GM04503 (cell line): ENCODE results near the gene TBC1D2B.
A peak's percentile ranks its signal among the peaks of the same experiment; 100 is the strongest.

ENCODE experiments used
- DNase-seq: peaks from one replicate; pipeline ENCODE4 v3.0.0-alpha.2; 2012; ENCODE audit warnings: low read depth

TBC1D2B gene

DNA sequence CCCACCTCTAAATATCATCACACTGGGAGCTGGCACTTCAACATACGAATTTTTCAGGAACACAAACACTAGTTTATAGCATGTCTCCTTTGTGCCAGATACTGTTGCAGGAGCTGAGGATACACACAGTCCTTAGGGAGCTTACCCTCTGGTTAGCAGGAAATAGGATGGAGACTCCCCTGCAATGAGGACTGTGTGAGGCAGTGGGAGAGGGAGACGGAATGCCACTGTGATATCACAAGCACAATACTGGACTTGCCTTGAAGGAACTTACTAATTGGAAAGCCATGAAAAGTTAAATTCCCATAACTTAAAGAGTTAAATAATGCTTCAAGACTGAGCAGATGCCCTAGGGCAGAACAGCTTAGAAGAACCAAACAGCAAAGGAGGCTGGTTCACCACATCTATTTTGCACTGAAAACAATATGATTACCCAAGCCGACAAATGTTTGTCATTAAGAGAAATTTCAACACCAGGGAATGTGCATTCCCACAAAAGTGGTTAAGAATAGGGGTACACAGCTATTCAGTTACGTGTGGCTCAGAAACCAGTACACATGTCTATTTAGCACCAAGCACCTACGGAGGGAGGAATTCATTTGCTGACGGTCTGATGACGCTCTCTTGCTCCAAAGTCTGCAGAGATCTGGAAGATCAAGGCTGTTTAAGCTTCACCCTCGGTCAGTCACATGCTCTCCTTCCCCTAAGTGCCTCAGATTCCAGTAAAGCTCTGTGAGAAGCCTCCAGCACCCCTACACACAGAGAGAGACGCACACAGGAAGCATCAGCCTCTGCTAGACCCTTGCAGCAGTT lies 5.2 kb downstream of the TBC1D2B start:
- peak; percentile 88 for DNase-seq

DNA sequence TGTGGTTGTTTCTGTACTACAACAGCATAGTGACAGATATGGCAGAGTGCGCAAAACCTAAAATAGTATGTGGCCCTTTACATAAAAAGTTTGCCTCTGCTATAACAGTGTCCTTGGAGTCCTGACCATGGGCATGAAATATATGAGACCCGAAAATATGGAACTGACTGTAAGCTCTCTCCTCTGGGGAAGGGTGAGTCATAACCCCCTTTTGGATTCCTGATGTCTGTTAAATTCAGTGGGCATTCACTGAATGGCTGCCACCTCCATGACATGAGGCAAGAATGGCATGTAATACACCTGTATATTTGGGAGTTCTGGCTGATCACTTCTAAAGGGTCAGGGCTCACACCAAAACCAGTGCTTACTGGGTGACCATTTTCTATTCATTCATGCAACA lies 6.1 kb downstream of the TBC1D2B start:
- no peak for DNase-seq

DNA sequence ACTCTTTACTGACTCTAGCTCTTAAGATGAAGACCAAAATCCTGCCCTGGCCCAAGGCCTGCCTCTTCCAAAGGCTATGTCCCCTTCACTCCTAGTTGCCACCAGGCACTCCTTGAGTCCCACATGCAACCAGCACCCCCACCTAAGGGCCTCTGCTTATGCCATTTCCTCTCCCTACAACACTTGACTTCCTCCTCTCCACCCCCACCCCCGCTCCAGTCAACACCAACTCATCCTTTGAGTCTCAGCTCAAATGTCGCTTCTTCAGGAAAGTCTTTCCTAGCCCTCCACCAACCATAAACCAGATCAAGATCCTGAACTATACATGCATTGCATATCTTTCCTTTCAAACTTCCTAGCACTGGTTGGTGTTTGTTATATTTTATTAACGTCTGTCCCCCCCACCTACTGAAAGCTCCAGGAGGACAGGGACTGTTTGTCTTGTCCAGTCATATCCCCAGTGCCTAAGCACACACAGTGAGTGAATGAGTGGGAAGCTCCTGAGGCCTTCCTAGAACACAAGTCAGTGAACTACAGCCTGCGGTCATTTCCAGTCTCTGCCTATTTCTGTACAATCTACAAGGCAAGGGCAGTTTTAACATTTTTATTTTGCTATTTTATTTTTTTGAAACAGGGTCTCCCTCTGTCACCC lies 7.3 kb downstream of the TBC1D2B start:
- DNase-seq, result no peak

DNA sequence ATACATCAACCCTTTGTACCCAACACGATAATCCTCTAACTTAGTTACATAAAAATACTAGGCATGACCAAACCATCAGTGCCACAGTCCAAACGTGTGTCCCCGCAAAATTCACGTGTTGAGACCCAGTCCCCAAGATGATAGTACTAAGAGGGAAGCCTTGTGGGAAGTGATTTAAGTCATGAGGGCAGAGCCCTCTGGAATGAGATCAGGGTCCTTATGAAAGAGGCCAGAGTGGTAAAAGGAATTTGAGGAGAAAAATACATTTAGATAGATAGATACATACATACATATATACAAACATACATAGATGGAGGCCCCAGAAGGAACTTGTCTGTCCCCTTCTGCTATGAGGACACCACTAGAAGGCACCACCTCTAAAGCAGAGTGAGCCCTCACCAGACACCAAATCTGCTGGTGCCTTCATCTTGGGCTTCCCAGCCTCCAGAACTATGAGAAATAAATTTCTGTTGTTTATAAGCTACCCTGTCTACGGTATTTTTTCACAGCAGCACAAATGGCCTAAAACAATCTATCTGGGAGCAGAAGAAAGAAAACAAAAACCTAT lies 8.0 kb downstream of the TBC1D2B start:
- DNase-seq, result no peak

DNA sequence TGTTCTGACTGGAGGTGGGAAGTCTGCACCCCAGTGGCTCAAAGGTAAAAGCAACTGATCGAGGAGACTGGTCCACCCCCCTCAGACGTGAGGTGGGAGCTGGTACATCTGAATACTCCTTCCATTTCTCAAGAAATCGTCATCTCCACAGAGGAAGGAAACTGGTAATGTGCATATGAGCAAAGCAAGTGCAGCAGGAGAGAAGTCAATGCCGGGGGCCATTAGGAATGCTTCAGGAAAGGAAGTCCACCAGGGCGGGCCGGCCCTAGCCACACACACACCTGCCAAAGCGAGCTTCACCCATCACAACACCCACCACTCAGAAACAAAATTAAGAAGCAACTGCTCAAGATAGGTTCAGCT lies 8.5 kb downstream of the TBC1D2B start:
- no peak for DNase-seq

DNA sequence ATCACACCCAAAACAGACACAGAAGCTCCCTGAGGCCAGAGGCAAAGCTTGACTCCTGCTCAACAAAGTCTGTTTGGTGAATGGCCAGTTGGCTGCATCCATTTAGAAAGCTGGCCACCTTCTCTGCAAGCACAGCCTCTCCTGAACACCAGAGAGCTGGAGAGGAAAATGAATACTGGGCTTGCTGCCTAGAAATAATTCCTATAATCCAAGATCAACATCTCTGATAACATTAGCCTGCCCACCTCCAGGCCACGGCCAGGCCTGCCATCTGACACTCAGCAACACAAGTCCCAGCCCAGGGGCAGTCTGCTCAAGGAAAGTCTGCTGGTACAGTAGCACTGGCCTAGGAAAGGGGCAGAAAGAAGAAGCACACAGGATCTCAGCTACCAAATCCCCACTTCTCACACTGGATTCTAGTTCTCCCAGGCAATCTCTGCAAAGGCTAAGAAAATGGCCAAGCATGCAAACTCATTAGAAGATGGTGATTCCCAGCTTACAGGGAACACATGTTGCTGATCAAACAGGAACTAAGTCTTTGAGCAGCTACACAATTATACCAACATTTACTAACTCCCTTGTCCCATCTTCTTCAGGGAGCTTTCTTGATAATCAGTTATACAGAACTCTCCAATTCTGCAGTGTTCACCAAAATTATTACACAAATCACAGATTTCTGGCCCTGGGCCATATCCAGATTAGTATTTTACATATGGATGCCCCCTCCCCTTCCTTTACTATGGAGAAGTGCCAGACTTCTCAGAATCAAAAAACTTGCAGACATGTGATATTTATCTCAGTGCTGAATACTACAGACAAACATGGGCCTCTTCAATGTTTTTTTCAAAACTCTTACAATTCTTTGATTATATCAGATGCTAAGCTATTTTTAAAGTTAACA lies 9.9 kb downstream of the TBC1D2B start:
- no peak for DNase-seq

DNA sequence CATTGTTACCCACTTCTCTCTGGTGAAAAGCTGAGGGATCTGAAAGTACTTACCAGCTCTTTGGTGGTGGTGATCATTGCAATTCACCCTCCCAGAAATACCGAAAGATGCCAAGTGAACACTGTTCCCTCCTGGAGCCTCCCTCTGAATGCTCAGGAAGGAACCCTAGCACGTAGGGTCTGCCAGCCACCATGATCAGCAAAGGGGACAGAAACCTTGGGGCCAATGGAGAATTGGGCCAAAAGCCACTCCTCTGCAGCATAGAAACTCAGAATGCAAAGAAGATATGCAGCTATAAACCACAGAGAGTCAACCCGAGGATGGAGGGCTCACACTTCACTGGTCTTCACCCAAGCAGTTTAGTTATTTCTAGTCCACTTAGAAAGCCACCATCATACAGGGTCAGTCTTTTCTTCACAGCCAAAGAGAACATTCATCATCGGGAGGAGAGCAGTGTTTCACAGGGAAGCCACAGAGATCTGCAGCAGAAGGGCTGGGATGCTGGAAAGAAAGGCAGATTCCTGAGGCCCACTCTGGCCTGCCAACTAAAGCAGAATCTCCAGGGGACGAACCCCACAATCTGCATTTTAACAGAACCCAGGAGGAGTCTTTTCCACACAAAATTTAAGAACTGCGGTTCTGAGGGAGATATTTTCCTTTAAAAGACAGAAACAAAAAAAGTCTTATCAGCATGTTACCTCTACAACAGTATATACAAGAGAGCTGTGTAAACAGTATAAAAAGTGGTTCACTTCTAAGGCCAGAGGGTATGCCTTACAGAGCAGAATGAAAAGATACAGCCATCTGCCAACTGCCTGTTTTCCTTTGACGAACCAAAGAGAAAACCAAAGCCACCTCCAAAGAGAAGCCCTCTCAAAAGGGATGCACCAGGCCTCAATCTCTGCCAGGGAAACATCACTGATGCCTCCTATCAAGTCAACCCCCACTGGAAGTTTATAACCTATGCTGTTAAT lies 11.3 kb downstream of the TBC1D2B start:
- no peak for DNase-seq

DNA sequence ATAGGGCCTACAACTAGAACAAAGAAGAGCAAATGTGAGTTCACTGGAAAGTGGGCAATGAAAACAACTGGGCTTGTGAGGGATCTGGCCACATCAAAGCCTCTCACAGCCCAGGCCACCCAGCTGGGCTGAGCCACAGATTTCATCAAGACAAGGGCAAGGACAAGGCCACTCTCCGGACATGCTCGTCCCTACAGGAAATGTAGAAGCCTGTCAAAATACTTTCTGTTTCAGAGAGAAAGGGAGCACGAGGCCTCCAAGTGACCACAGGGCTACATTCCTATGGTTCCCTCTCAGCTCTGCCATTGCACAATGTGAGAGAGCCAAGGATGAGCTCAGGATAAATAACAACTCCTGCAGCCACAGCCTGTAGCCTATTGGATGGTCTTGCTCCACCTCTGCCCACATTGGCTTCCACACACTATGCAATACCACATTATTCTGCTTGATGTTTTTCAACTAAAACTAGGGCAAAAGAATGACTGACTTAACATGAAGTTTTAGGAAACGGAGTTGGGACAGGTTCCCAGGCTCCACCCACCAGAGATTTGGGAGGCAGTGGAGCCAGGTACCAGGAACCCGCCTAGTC lies 12.1 kb downstream of the TBC1D2B start:
- DNase-seq, result peak; percentile 99

DNA sequence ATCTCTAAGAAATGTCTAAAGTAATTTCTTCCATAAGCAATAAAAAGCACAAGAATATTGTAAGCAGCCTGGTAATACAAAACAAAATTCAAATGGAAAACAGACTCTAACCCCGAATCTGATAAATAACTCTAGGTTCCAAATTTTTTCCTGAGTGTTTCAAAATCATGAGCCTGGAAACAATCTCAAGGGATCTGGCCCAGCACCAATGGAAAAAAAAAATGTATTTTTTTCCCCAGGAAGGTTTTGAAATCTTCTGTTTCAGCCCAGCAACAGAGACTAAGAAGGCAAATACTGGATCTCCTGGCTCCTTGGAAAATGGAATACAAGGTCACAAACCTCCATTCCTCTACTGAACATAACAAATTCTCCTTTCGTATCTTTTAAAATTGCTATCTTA lies 13.0 kb downstream of the TBC1D2B start:
- no peak for DNase-seq

DNA sequence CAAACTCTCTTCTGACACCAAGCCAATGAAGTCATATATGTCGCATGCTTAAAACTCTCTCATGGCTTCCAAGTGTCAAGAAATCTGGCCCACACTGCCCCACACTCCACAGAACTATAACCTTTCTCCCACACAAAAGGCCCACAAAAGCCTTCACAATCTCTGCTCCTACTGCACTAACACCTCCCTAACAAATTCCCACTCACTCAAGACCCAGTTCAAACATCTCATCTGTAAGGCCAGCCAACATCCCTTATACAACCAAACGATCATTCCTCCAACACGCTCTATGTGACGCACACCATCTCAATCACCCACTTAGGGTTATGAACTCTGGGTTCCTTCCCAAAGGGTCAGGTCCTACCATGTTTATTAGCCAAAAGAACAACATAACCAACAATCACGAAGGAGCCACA lies 13.5 kb downstream of the TBC1D2B start:
- no peak for DNase-seq

DNA sequence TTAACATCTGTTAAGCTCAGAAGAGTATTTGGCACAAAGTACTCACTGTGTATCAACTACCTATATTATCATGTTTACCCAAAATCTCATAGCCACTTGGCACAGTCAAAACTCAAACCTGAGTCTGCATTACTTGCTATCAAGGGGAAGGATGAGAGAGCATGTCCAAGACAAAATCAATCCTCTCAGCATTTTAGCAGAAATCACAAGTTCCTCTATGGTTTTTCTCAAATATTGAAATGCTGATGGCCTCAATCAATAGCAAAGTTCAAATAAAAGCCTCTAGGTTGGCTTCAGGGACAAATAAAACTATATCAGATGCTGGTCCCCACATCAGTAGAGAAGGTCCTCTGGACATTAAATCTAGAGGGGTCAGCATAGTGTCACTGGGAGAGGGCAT lies 14.3 kb downstream of the TBC1D2B start:
- no peak for DNase-seq

DNA sequence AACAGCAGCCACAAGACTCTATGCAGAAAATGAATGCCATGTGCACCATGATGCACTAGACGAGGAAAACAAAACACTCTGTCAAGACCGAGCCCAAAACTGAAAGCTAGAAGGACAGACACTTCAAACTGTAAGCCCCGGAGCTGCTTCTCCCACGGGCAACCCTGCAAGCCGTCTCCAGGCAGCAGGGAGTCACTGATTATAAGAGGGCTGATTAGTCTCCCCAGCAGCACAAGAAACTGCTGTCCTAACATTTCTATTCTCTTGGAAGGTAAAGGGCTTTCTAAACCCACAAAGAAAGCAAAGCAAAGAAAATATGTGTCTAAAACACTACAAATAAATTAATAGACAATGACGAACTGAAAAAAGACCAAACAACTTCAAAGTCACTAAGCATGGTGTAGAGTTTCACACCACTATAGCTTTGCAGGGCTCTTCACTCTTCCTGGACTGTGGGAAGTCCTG lies 15.5 kb downstream of the TBC1D2B start:
- DNase-seq, result no peak

DNA sequence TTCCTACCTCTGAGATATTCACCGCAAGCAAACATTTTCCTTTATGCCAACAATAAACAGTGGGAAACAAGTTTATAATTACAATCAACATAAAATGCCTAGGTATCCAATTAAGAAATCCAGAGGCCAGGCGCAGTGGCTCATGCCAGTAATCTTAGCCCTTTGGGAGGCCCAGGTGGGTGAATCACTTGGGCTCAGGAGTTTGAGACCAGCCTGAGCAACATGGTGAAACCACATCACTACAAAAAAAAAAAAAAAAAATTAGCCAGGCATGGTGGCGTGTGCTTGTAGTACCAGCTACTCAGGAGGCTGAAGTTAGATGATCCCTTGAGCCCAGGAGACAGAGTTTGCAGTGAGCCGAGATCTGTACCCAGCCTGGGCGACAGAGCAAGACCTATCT lies 17.3 kb downstream of the TBC1D2B start:
- no peak for DNase-seq

DNA sequence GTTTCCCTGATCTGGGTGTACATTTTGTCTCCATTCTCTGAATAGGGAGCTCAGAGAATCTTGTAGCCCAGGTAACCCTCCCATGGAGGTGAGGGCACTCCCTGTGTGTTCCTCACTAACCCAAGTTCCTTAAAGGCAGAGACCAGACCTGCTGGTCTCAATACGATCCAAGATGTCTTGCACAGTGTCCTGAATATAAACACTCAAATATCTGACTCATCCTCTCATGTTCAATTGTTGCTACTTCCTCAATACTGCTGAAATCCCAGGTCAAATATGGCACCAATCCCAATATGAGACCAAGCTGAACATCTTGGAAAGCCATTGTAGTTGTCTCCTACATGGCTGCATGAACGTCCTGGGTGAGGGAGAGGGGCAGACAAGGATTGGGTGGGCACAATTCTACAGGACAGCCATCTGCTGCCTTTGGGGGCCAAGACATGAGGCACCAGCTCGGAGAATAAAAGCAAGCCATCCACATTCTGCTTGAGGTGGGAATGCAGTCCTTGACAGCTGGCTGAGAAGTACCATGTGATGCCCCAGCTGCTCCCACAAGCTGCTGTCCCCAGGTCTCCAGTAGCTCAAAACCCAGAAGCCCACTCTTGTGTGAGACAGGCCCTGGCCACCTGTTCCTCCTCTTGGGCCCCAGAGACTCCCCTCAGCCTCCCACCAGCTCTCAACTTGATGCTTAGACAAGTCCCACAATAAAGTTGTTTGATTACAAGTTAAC lies 18.2 kb downstream of the TBC1D2B start:
- no peak for DNase-seq

DNA sequence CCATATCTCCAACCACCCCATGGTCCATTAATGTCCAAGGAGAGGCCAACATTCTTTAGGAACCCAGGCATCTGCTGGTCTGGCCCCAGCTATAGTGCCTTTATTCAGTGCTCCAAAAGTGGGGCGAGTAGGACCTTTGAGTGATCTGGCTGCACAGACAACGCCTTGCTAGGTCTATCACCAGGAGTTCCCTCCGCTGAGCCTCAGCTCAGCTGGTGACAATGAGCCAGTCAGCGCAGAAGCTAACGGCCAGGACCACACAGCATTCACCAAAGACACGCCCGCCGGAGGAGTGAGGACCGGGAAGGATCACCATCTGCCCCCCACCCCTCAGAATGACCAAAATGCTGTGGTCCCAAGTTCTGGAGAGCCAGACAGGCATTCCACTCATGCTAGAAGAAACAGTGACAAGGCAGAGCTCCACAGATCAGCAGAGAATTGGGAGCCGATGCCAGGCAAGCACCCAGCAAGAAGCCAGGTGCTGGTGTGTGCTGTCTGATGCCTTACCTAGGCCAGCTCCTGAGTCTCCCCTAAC lies 19.0 kb downstream of the TBC1D2B start:
- no peak for DNase-seq

DNA sequence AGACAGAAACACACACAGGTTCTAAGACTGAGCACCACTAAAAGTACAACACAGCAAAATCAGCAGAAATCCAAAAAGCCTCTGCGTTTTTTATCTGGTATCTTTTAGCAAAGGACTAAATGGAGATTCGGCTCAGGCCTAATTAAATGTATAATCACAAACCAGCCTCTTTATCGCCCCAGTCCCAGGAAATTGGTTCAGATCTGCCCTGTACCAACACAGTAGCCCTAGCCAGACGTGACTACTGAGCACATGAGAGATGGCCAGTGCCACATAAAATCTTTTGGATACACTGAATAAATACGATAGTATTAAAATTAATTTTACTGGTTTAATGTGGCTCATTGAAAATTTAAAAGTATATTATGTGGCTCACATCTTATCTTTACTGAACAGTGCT lies 19.7 kb downstream of the TBC1D2B start:
- DNase-seq, result no peak

DNA sequence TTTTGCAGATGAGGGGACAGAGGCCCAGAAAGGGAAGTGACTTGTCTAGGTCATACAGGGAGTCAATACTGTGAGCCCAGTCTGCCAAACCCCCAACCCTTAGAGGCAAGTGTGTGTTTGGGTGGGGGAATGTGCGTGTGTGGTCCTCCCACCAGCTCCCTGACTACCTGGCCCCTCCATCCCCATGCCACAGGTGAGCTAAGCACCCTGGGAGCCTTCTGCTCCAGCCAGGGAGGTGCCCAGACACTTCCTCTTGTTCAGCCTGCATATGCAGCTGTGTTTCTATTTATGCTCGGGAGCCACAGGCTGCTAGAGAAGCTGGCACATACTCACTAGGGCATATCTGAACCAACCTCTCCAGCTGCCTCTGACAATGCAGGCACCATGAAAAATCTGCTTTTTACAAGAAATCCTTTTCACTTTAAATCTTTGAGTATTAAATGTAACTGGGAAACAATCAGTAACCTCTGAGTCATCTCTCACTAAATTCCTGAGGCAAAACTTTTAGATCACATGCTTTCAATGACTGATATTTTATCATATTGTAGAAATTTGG lies 20.7 kb downstream of the TBC1D2B start:
- DNase-seq, result no peak

DNA sequence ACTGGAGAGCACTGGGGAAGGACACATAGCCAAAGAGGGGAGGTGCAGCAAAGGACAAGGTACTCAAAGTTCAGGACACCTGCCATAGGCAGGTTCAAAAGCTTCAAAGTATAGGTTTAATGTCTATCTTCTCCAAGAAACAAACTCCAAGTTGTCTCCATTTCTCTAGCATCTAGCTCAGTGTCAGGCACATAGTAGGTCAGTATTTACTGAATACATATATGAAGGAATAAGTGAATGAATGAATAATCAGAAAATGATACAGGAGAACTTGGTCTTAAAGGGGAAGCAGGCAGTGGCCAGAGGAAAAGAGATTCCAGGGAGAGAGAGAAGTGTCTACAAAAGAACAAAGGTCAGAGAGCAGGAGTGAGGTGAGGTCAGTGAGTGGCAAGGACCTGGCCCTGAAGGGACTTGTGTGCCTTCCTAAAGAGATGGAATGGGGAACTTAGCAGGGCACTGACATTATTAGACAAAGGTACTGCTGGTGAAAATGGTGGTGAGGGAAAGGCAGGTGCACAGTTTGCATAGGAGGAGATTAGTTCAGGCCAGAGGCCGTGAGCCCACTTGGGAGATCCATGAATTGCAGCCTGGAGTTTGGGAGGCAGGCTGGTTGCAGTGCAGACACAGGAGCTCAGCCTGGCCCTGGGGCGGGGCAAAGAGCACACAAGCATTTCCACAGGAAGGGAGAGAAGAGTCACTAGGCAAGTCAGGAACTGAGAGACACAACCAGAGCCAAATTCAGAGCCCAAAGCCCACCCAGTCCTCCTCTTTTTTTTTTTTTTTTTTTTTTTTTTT lies 21.4 kb downstream of the TBC1D2B start:
- DNase-seq, result no peak

DNA sequence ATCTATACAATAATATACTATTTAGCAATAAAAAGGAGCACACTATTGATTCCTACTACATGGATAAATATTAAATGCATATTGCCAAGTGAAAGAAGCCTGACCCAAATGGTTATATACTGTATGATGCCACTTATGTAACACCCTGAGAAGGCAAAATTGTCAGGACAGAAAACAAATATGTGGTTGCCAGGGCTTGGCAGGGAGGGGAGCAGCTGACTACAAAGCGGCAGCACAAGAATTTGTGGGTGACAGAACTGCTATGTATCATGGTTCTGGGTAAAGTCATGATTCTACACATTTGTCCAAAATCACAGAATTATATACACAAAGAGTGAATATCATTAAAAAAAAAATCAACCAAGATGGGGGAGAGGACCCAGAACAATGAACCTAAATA lies 22.5 kb downstream of the TBC1D2B start:
- no peak for DNase-seq
